Left ventricle myocardium superior (tissue), 1 donor: ENCODE results near the gene CD58. TPM values are rescaled to one million over a fixed set of nuclear protein-coding genes. Genes with fewer than 3 reads are reported as not detected.
"Not testable (repeated sequence)": the region's sequence is repeated elsewhere in the genome, so short reads cannot be mapped to it uniquely, and the experiment has no call there.

ENCODE experiments used
- ATAC-seq: fragments of 200-7000 bp; cut with Tn5 transposase; one replicate; pipeline ENCODE4 v1.9.1; 2020; ENCODE audit warnings: mild to moderate bottlenecking, moderate library complexity
- DNase-seq: peaks from one replicate; pipeline ENCODE4 v3.0.0-alpha.2; 2020
- intact Hi-C: fragments of 100-400 bp; cut with micrococcal nuclease; formaldehyde crosslinking; loops from one replicate; pipeline ENCODE4 v1.11.0; 2022
- total RNA-seq: library from RNA; stranded (reverse); fragmentation: NEBNext Ultra II Directional; extraction: Animal tissue kit (Norgen Biotek cat#: 25700); gene quantifications from one replicate; pipeline ENCODE4 v1.2.1, GENCODE V29; 2021
- donor health status: DM: no; HTN: yes; CAD: no; lungs with severe emphysema.

The CD58 gene
- total RNA-seq, 1 donor from 2014 or later = 26.1 TPM

DNA sequence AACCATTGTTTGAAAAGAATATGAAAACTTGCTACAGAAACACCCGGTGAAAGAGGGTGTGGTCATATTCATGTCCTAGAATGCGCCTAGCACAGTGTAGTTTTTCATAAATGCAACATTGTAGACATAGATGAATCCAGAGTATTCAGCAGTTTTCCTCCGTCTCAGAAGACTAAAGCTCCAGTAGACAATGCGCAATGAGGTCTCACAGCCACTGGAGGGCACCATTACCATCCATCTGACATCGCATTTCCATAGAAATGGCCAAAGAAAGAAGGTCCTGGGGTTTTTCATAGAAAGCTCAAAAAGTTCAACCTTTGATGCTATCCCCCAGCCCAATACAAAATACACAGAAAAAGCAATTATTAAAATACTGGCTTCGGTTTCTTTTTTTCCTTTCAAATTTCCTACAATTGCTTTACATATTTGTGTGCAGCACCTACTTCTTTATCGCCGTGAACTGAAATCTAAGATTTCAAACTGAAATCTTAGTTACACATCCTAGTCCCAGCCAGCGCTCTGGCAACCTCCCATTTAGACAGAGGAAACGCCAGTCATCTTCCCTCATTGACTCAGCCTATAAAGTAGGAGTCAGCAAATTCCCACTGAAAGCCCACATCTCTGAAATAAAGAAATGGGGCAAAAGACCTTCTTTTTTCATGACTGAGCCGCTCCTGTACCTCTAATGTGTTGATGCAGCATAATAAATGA, 3.9 kb upstream of the CD58 start:
- ATAC-seq (no peak), DNase-seq (peak; percentile 54)
- intact Hi-C loops = loop anchor here (2.0 kb wide), 1 partner anchor 96 kb away; no protein-coding TSS in a partner anchor

GRCh38 chr1:116573431-116574095, 2.7 kb upstream of the CD58 start:
- DNase-seq (no peak), ATAC-seq (no peak)
- intact Hi-C loops = loop anchor here (2.0 kb wide), 1 partner anchor 97 kb away; no protein-coding TSS in a partner anchor

GRCh38 chr1:116572771-116573430, 2.1 kb upstream of the CD58 start:
- DNase-seq (no peak), ATAC-seq (no peak)
- intact Hi-C loops = no loop called here

- DNase-seq (no peak), ATAC-seq (no peak)
- intact Hi-C loops = no loop called here
Measured at GRCh38 chr1:116572099-116572498, 1.3 kb upstream of the CD58 start.

DNA sequence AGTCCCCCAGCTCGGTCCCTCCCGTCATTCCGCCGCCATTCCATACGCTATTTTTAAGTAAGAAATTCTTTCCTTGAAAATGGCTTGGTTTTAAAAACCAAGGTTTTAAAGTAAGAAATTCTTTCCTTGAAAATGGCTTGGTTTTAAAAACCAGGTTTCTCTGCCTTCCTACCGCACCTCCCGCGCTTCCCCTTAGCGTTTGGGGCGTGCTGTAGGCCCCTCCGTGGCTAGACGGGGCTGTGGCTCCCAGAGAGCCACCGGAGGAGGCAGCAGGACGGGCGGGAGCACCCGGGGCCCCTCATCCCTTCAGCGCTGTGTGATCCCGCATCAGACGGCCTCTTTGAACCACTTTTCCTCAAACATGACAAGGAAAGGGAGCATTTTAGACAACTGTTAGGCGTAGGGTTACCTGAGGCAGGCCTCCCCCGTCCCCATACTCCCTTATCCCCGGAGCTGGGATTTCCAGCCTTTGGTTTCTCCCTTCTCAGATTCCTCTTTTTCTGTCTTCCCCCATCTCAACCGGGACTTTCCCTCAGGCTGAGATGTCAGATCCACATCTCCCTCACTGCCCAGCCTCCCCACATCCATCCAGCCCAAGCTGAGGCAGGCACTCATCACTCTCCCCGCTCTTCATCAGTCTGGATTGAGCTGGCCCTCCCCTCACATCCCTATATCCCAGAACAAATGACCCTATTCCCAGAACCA, 541 bp upstream of the CD58 start:
- intact Hi-C loops = no loop called here
- DNase-seq = peak; percentile 48
- ATAC-seq = peak; percentile 6

GRCh38 chr1:116569776-116570357, 959 bp downstream of the CD58 start:
- ATAC-seq (peak; percentile 2), DNase-seq (peak; percentile 57)
- intact Hi-C loops = no loop called here

GRCh38 chr1:116569381-116569670, 1.5 kb downstream of the CD58 start:
- DNase-seq (no peak), ATAC-seq (no peak)
- intact Hi-C loops = no loop called here

DNA sequence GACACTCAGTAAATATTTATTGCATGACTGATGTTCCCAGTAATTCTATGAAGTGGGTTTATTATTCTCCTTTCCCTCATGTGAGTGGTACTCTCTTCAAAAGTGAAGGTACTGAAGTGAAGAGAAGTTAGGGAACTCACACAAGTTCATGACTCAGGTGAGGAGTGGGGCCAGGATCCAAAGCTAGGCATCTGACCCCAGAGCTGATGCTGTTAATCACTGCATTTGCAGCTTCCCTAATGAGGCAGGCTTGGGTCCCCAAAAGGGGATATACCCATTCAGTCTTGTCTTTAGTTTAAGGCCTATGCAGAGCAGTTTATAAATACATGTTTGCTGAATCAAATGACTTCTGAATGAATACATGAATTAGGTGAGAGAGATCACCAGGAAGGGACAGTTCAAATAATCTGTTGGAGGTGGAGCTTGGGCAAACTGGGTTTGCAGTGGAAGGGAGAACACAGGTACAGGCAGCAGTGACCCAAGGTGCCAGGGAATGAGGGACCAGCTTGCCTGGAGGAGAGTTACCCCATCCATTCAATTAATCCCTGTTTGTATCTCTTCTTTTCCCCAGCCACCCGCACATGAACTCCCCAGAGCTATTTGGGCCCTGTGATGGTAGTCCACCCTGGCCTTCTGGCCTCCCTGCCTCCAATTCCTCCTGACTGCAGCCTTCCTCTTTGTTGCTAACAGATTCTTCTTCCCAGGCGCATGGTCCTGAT, 2.0 kb downstream of the CD58 start:
- ATAC-seq (no peak), DNase-seq (no peak)
- intact Hi-C loops = no loop called here

GRCh38 chr1:116567790-116568661, 2.8 kb downstream of the CD58 start:
- ATAC-seq (no peak), DNase-seq (no peak)
- intact Hi-C loops = no loop called here

DNA sequence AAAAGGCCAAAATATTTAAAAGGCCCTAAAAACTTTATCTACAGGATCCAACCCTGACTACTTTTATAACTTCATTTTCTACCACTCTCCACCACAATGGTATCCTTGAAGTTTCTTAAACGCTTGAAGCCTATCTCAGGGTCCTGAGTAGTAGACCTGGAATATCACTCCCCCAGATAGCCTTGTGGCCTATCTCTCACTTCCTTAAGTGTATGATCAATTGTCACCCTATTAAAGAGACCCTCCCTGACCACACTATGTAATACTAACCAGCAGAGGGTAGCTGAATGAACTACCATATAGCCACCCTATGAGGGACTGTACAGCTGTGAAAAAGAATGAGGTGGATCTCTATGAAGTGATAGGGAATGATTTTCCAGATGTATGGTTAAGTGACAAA, 5.6 kb downstream of the CD58 start:
- DNase-seq = no peak
- intact Hi-C loops = no loop called here
- no peak for ATAC-seq

- intact Hi-C loops = no loop called here
- ATAC-seq (no peak), DNase-seq (no peak)
Measured at GRCh38 chr1:116564426-116564825, 6.4 kb downstream of the CD58 start.

- intact Hi-C loops, ATAC-seq, DNase-seq: not testable (repeated sequence)
Measured at GRCh38 chr1:116562465-116562864, 8.4 kb downstream of the CD58 start.

GRCh38 chr1:116561563-116561962, 9.3 kb downstream of the CD58 start:
- no peak for DNase-seq
- intact Hi-C loops = no loop called here
- ATAC-seq = no peak

DNA sequence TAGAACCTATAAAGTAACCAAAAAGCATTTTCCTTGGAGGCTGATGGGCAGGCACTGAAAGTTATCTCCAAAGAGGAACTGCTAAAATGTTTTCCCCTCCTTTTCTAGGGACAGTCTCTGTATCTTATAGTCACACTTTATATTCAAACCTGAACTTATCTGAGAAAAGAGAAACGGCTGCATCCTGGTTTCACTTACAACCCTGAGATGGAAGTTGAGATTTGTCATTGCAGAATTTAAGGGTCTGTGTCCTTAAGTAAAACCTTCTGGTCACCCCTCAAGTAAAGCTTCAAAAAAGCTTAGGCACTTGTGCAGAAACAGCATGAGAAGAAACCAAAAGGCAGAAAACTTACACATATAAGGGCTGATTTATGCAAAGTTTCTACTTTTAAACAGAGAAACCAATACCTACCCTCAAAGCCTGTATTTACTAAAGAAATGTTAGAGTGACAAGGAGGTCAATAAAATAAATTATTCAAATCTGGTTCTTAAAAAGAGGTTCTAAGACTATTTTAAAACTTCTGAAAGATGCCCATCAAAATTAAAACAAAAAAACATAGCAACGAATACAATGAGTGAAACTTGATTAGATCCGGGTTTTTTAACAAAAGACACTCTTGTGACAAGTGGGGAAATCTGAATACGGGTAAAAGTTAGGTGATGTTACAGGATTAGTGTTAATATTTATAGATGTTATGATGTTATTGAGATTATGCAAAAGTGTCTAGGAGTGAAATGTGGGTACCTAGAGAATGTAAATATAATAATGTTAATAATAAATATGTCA, 9.9 kb downstream of the CD58 start:
- intact Hi-C loops = no loop called here
- no peak for DNase-seq
- ATAC-seq = no peak

GRCh38 chr1:116559304-116559761, 11.5 kb downstream of the CD58 start:
- ATAC-seq (no peak), DNase-seq (no peak)
- intact Hi-C loops = no loop called here

GRCh38 chr1:116558571-116558970, 12.3 kb downstream of the CD58 start:
- DNase-seq = no peak
- intact Hi-C loops = no loop called here
- ATAC-seq = no peak

- ATAC-seq = no peak
- intact Hi-C loops = no loop called here
- no peak for DNase-seq
Measured at GRCh38 chr1:116558140-116558549, 12.7 kb downstream of the CD58 start.
